Esophagus squamous epithelium (tissue), 4 donors: Measurements from ENCODE around the gene PACC1.

Experiments used
- POLR2A ChIP-seq, 4 donors: fragments of 450-650 bp; IDR thresholded peaks; one replicate each; pipeline ENCODE4 v1.6.1; 2017; ENCODE audit warnings: antibody characterized with exemption in 4 of 4, mild to moderate bottlenecking in 4 of 4, moderate library complexity in 3 of 4
- TF ChIP-seq, protein P1 (sequence below), 6 experiments: fragments of 450-650 bp in 4 of 6; fragments of 200-600 bp in 2 of 6; sonication (generic) in 2 of 6; IDR thresholded peaks; one replicate each; pipeline ENCODE4 v1.5.1; 2016 to 2019; ENCODE audit warnings: antibody characterized with exemption in 6 of 6, mild to moderate bottlenecking in 4 of 6, moderate library complexity in 4 of 6

DNA sequence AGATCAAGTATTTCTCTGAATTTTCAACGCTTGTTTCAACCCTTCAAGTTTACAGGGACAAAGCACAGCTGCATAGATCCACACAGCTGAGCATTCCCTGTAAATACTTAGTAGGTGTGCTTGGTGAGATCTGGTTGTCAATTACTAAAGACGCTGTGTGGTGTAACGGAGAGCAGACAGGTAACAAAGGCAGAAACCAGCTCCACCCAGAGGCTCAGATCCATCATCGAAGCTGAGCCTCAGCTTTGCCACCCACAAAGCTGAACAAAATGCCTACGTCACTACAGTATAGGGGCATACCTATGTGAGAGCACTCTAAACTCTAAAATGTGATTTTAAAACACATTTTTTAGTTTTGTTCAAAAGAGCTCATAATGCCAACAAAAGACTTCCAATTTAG lies 38.7 kb downstream of the PACC1 start:
- TF ChIP-seq, protein P1, sequence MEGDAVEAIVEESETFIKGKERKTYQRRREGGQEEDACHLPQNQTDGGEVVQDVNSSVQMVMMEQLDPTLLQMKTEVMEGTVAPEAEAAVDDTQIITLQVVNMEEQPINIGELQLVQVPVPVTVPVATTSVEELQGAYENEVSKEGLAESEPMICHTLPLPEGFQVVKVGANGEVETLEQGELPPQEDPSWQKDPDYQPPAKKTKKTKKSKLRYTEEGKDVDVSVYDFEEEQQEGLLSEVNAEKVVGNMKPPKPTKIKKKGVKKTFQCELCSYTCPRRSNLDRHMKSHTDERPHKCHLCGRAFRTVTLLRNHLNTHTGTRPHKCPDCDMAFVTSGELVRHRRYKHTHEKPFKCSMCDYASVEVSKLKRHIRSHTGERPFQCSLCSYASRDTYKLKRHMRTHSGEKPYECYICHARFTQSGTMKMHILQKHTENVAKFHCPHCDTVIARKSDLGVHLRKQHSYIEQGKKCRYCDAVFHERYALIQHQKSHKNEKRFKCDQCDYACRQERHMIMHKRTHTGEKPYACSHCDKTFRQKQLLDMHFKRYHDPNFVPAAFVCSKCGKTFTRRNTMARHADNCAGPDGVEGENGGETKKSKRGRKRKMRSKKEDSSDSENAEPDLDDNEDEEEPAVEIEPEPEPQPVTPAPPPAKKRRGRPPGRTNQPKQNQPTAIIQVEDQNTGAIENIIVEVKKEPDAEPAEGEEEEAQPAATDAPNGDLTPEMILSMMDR (IDR thresholded peaks at IDR 0.05): no peak
- no peak for TF ChIP-seq POLR2A (IDR thresholded peaks at IDR 0.05)
